Immature natural killer cell (primary cell): ENCODE results near the gene CFAP157. TPM values are rescaled to one million over a fixed set of nuclear protein-coding genes. Genes with fewer than 3 reads are reported as not detected.

Source experiments
- DNase-seq, 3 donors: peaks; one replicate each; pipeline ENCODE4 v3.0.0; 2022; ENCODE audit warnings: mixed read lengths in 1 of 3
- H3K27ac Mint-ChIP-seq, 6 donors: one replicate each; pipeline ENCODE4 v1.8.0; 2020; ENCODE audit warnings: mixed read lengths in 6 of 6, mild to moderate bottlenecking in 5 of 6, inconsistent platforms in 4 of 6, moderate library complexity in 3 of 6
- H3K27me3 Mint-ChIP-seq, 3 donors: one replicate each; pipeline ENCODE4 v1.8.0; 2020 to 2021; ENCODE audit warnings: low read depth in 3 of 3, mild to moderate bottlenecking in 3 of 3, mixed read lengths in 3 of 3, moderate library complexity in 3 of 3, inconsistent platforms in 1 of 3
- H3K36me3 Mint-ChIP-seq, 3 donors: one replicate each; pipeline ENCODE4 v1.8.0; 2020; ENCODE audit warnings: mixed read lengths in 3 of 3, inconsistent platforms in 2 of 3, mild to moderate bottlenecking in 2 of 3
- H3K4me1 Mint-ChIP-seq, 2 donors: one replicate each; pipeline ENCODE4 v1.8.0; 2020; ENCODE audit warnings: inconsistent platforms in 2 of 2, mild to moderate bottlenecking in 2 of 2, mixed read lengths in 2 of 2, moderate library complexity in 1 of 2
- H3K4me3 Mint-ChIP-seq, 5 donors: one replicate each; pipeline ENCODE4 v1.8.0; 2020; ENCODE audit warnings: mild to moderate bottlenecking in 5 of 5, mixed read lengths in 5 of 5, inconsistent platforms in 3 of 5, moderate library complexity in 3 of 5
- H3K9me3 Mint-ChIP-seq, 6 donors: one replicate each; pipeline ENCODE4 v1.8.0; 2020; ENCODE audit warnings: mild to moderate bottlenecking in 6 of 6, mixed read lengths in 6 of 6, inconsistent platforms in 4 of 6, moderate library complexity in 3 of 6
- polyA plus RNA-seq, 3 donors: library from polyadenylated mRNA; unstranded; fragments of 300-500 nt; fragmentation: Illumina TruSeq; gene quantifications; one replicate each; pipeline ENCODE4 v1.2.3, GENCODE V29; 2021

The CFAP157 gene
- polyA plus RNA-seq, 3 donors from 2014 or later, result 0.24 to 0.25 TPM; not detected in 1

GRCh38 chr9:127739614-127740330, 33.0 kb downstream of the CFAP157 start:
- DNase-seq, result no peak
- Mint-ChIP-seq H3K27me3 (peaks cover 2 to 8% (median 5%) of the 10 kb centered on the region in 3 donors), H3K4me3 (no peak overlapping the region), H3K36me3 (peaks cover 6 to 19% (median 7%) of the 10 kb centered on the region in 3 donors), H3K4me1 (peaks cover 5 to 10% of the 10 kb centered on the region in 2 donors), H3K27ac (peak overlapping the region in 2 of 6 donors; percentile 6 to 48), H3K9me3 (no peaks in the 10 kb centered on the region)

GRCh38 chr9:127741831-127742434, 35.1 kb downstream of the CFAP157 start:
- Mint-ChIP-seq H3K9me3 (no peaks in the 10 kb centered on the region), H3K4me3 (no peak overlapping the region), H3K27me3 (peaks cover 0 to 3% (median 0%) of the 10 kb centered on the region in 3 donors), H3K4me1 (peaks cover 4% of the 10 kb centered on the region in 2 donors), H3K27ac (peak overlapping the region in 4 of 6 donors; percentile 34 to 56 (median 46)), H3K36me3 (peaks cover 6 to 25% (median 7%) of the 10 kb centered on the region in 3 donors)
- no peak for DNase-seq

GRCh38 chr9:127742435-127743088, 35.8 kb downstream of the CFAP157 start:
- H3K27ac Mint-ChIP-seq, result peak overlapping the region in 2 of 6 donors; percentile 23 to 32
- peaks cover 0 to 3% (median 0%) of the 10 kb centered on the region in 3 donors for H3K27me3 Mint-ChIP-seq
- peaks cover 6 to 28% (median 7%) of the 10 kb centered on the region in 3 donors for H3K36me3 Mint-ChIP-seq

GRCh38 chr9:127744398-127745110, 37.8 kb downstream of the CFAP157 start:
- peaks cover 7 to 14% of the 10 kb centered on the region in 2 donors for H3K4me1 Mint-ChIP-seq
- peak overlapping the region in 3 of 6 donors; percentile 39 to 57 (median 57) for H3K27ac Mint-ChIP-seq
- no peak overlapping the region for H3K4me3 Mint-ChIP-seq
- peaks cover 0 to 1% (median 0%) of the 10 kb centered on the region in 3 donors for H3K27me3 Mint-ChIP-seq
- DNase-seq, result no peak
- H3K9me3 Mint-ChIP-seq, result no peaks in the 10 kb centered on the region
- peaks cover 0 to 24% (median 0%) of the 10 kb centered on the region in 3 donors for H3K36me3 Mint-ChIP-seq

More at GRCh38 chr9:127742435-127743088, 35.8 kb downstream of the CFAP157 start:
- peaks cover 7 to 8% of the 10 kb centered on the region in 2 donors for H3K4me1 Mint-ChIP-seq
- H3K4me3 Mint-ChIP-seq, result no peak overlapping the region
- no peak for DNase-seq
- no peaks in the 10 kb centered on the region for H3K9me3 Mint-ChIP-seq

GRCh38 chr9:127746959-127747569, 40.3 kb downstream of the CFAP157 start:
- Mint-ChIP-seq H3K4me3 (no peak overlapping the region), H3K9me3 (no peaks in the 10 kb centered on the region), H3K27me3 (no peaks in the 10 kb centered on the region), H3K36me3 (peaks cover 0 to 25% (median 6%) of the 10 kb centered on the region in 3 donors), H3K4me1 (peaks cover 21 to 23% of the 10 kb centered on the region in 2 donors), H3K27ac (peak overlapping the region; percentile 49 to 77 (median 66))
- DNase-seq, result peak; percentile 24 to 45 (median 36)

- Mint-ChIP-seq H3K27me3 (peaks cover 0 to 3% (median 0%) of the 10 kb centered on the region in 3 donors), H3K4me1 (peaks cover 28 to 36% of the 10 kb centered on the region in 2 donors), H3K27ac (peak overlapping the region in 1 of 6 donors; percentile 39), H3K4me3 (no peak overlapping the region), H3K9me3 (no peaks in the 10 kb centered on the region), H3K36me3 (peaks cover 0 to 21% (median 6%) of the 10 kb centered on the region in 3 donors)
- DNase-seq, result no peak
Measured at GRCh38 chr9:127749090-127749787, 42.5 kb downstream of the CFAP157 start.

- Mint-ChIP-seq H3K9me3 (no peaks in the 10 kb centered on the region), H3K4me3 (no peak overlapping the region), H3K27me3 (peaks cover 0 to 3% (median 0%) of the 10 kb centered on the region in 3 donors), H3K27ac (peak overlapping the region in 5 of 6 donors; percentile 7 to 80 (median 70)), H3K36me3 (peaks cover 0 to 21% (median 6%) of the 10 kb centered on the region in 3 donors), H3K4me1 (peaks cover 28 to 36% of the 10 kb centered on the region in 2 donors)
- DNase-seq, result no peak
Measured at GRCh38 chr9:127751269-127752054, 44.7 kb downstream of the CFAP157 start.

- Mint-ChIP-seq H3K4me3 (no peak overlapping the region), H3K4me1 (peaks cover 15 to 29% of the 10 kb centered on the region in 2 donors), H3K27ac (peak overlapping the region in 5 of 6 donors; percentile 6 to 69 (median 36)), H3K36me3 (peaks cover 0 to 16% (median 6%) of the 10 kb centered on the region in 3 donors), H3K9me3 (no peaks in the 10 kb centered on the region), H3K27me3 (peaks cover 0 to 3% (median 0%) of the 10 kb centered on the region in 3 donors)
- DNase-seq, result no peak
Measured at GRCh38 chr9:127753148-127753547, 46.4 kb downstream of the CFAP157 start.

- peaks cover 0 to 17% (median 6%) of the 10 kb centered on the region in 3 donors for H3K36me3 Mint-ChIP-seq
- no peak for DNase-seq
- no peak overlapping the region for H3K27ac Mint-ChIP-seq
- no peak overlapping the region for H3K4me3 Mint-ChIP-seq
- H3K27me3 Mint-ChIP-seq, result peaks cover 0 to 3% (median 0%) of the 10 kb centered on the region in 3 donors
- no peaks in the 10 kb centered on the region for H3K9me3 Mint-ChIP-seq
- peaks cover 16 to 31% of the 10 kb centered on the region in 2 donors for H3K4me1 Mint-ChIP-seq
Measured at GRCh38 chr9:127753622-127754021, 46.8 kb downstream of the CFAP157 start.

GRCh38 chr9:127754099-127755060, 47.6 kb downstream of the CFAP157 start:
- Mint-ChIP-seq H3K9me3 (no peaks in the 10 kb centered on the region), H3K4me3 (no peak overlapping the region), H3K4me1 (peaks cover 19 to 35% of the 10 kb centered on the region in 2 donors), H3K36me3 (peaks cover 0 to 16% (median 6%) of the 10 kb centered on the region in 3 donors), H3K27ac (no peak overlapping the region), H3K27me3 (peaks cover 0 to 3% (median 0%) of the 10 kb centered on the region in 3 donors)
- no peak for DNase-seq
